ENCODE data around the gene GNG14.

DNA sequence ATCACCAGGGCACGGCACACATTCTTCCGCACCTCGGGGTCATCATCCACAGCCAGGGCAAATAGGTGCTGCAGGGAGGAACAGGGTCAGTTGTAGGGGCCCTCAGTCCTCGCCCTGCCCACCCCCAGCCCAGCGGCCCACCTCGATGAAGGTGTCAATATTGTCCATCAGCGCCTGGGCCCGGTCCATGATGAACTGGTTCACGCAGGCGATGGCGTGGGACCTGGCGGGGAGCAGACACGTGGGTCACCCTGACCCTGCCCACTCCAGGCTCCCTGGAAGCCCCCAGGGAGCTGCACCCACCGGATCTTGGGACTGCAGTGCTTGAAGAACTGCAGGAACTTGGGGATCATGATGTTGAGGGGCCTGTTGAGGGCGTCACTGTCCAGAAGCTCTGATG, 27.3 kb downstream of the GNG14 start:
- TF ChIP-seq CTCF (IDR thresholded peaks at IDR 0.05) = no peak
- TF ChIP-seq EZH2 (IDR thresholded peaks at IDR 0.05; ENCODE audit: borderline replicate concordance, insufficient read depth, low read depth, low read length, poor library complexity, severe bottlenecking) = no peak

Measured in B cell (primary cell).